ENCODE measurements around the gene SETBP1.

GRCh38 chr18:45083226-45083855, 402.7 kb downstream of the SETBP1 start:
- TF ChIP-seq POLR2A (IDR thresholded peaks at IDR 0.05; ENCODE audit: low read depth, low read length), result no peak
- no peak for TF ChIP-seq POLR2AphosphoS5 (IDR thresholded peaks at IDR 0.05; ENCODE audit: low read depth, low read length)
- TF ChIP-seq TAF1 (IDR thresholded peaks at IDR 0.05; ENCODE audit: borderline replicate concordance, low read depth, low read length), result no peak
